COLO668 (cell line): ENCODE results near the gene TSSK3.
"Not testable (repeated sequence)": the region's sequence is repeated elsewhere in the genome, so short reads cannot be mapped to it uniquely, and the experiment has no call there.

Source experiments
- DNase-seq: peaks from one replicate; lab custom pipeline; 2025; ENCODE audit not compliant: unreplicated experiment; lab: John Stamatoyannopoulos, UW

TSSK3 gene

GRCh38 chr1:32337855-32338636 lies 24.3 kb upstream of the TSSK3 start:
- DNase-seq: peak; percentile 52

GRCh38 chr1:32338637-32339145 lies 23.6 kb upstream of the TSSK3 start:
- no peak for DNase-seq

- no peak for DNase-seq
These were observed 22.9 kb upstream of the TSSK3 start for GRCh38 chr1:32339363-32339978.

GRCh38 chr1:32341186-32341757 lies 21.1 kb upstream of the TSSK3 start:
- DNase-seq: no peak

- no peak for DNase-seq
These were observed 20.4 kb upstream of the TSSK3 start for GRCh38 chr1:32341971-32342370.

GRCh38 chr1:32342704-32343103 lies 19.6 kb upstream of the TSSK3 start:
- no peak for DNase-seq

- DNase-seq: peak; percentile 29
These were observed 17.0 kb upstream of the TSSK3 start for GRCh38 chr1:32345289-32345827.

GRCh38 chr1:32346532-32347157 lies 15.7 kb upstream of the TSSK3 start:
- no peak for DNase-seq

- DNase-seq: no peak
These were observed 13.1 kb upstream of the TSSK3 start for GRCh38 chr1:32349211-32349708.

GRCh38 chr1:32350785-32351398 lies 11.4 kb upstream of the TSSK3 start:
- DNase-seq: peak; percentile 97

GRCh38 chr1:32351399-32352238 lies 10.7 kb upstream of the TSSK3 start:
- peak; percentile 100 for DNase-seq

GRCh38 chr1:32352239-32352745 lies 10.0 kb upstream of the TSSK3 start:
- no peak for DNase-seq

- DNase-seq: no peak
These were observed 9.4 kb upstream of the TSSK3 start for GRCh38 chr1:32352831-32353383.

GRCh38 chr1:32353431-32353830 lies 8.9 kb upstream of the TSSK3 start:
- no peak for DNase-seq

- DNase-seq: no peak
These were observed 8.3 kb upstream of the TSSK3 start for GRCh38 chr1:32353886-32354570.

GRCh38 chr1:32355778-32356177 lies 6.6 kb upstream of the TSSK3 start:
- DNase-seq: not testable (repeated sequence)

- DNase-seq: no peak
These were observed 5.9 kb upstream of the TSSK3 start for GRCh38 chr1:32356478-32356877.

- no peak for DNase-seq
These were observed 4.7 kb upstream of the TSSK3 start for GRCh38 chr1:32357614-32358013.

GRCh38 chr1:32358435-32358834 lies 3.9 kb upstream of the TSSK3 start:
- DNase-seq: no peak
